Activated CD4-positive, alpha-beta T cell treated with anti-CD3 and anti-CD28 coated beads, Interleukin-2, amount 50 U/mL, for 48 hours (primary cell): Measurements from ENCODE around the gene RGL3.
"Not testable (repeated sequence)": the region's sequence is repeated elsewhere in the genome, so short reads cannot be mapped to it uniquely, and the experiment has no call there.

Source experiments
- DNase-seq, 2 experiments: peaks; one replicate each; pipeline ENCODE4 v3.0.0-alpha.2; 2020

The RGL3 gene

GRCh38 chr19:11448410-11448809 is 29.3 kb upstream of the RGL3 start:
- no peak for DNase-seq

DNA sequence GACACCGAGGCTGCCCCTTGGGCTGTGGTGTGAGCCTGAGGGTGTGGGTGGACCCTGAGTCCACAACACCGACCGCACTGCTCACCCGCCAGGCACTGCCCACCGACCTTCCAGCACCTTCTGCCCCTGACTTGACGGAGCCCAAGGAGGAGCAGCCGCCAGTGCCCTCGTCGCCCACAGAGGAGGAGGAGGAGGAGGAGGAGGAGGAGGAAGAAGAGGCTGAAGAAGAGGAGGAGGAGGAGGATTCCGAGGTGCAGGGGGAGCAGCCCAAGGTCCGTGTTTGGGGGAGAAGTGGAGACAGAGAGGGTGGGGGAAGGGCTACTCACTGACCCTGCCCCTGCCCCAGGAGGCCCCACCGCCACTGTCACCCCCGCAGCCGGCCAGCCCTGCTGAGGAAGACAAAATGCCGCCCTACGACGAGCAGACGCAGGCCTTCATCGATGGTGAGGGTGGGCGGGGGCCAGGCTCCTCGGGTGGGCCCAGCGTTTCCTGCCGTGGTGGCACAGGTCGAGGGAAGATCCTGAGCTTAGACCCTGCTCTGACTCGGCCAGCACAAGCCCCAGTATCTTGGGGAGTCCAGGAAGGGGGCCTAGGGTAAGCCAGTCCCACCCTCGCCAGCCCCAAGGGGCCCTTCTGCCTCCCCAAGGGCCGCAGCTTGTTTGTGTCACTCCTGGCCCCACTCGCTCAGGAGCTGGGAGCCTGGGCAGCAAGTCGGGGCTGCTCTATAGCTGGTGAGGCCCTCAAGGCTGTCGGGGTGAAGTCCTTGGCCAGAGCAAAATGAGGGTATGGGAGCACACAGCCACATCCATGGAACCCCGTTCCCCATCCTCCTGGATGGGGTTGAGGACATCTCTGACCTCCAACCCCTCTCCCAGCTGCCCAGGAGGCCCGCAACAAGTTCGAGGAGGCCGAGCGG is 28.5 kb upstream of the RGL3 start:
- DNase-seq: no peak

DNA sequence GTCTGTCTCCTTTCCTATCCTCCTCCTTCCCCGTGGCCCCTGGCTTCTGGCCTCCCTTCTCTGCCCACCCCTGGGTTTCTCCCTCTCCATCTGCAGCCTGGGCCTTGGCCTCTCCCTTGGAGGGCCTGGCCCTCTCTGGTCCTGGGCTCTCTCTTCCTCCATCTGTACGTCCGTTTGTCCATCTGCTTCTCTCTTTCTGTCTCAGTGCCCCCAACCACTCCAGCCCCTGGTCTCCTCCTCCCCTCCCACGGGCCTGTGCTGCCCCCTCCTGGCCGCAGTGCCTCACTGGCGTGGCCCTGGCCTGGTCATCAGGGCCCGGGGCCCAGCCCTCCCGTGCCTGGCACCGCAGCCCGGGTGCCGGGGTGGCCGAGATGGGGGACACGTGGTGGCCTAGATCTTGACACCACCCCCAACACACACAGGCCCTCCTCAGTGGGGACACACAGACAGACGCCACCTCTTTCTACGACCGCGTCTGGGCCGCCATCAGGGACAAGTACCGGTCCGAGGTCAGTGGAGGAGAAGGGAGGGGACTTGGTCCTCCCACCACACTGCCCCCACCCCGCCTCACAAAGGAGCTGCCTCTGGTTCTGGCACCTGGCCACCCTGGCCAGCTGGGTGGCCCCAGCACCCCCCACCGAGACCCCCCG is 27.7 kb upstream of the RGL3 start:
- DNase-seq: peak; percentile 44 to 56

DNA sequence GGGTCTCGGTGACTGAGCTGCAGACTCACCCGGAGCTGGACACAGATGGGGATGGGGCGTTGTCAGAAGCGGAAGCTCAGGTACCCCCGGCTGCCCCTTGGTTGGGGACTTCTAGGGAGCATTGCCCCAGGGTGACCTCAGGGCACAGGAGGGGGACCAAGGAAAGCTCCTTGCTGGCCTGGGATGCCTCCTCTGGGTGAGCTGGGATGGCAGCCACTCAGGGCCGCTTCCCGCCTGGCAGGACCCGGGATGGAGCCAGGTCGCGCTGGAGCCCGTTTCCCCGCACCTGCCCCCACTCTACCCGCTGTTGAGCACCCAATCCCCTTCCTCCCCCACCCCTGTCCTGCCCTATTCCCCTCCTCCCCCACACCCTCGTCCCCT is 27.1 kb upstream of the RGL3 start:
- no peak for DNase-seq

- no peak for DNase-seq
Measured at GRCh38 chr19:11445141-11445540, 26.0 kb upstream of the RGL3 start.

- DNase-seq: no peak
Measured at GRCh38 chr19:11444059-11444458, 24.9 kb upstream of the RGL3 start.

DNA sequence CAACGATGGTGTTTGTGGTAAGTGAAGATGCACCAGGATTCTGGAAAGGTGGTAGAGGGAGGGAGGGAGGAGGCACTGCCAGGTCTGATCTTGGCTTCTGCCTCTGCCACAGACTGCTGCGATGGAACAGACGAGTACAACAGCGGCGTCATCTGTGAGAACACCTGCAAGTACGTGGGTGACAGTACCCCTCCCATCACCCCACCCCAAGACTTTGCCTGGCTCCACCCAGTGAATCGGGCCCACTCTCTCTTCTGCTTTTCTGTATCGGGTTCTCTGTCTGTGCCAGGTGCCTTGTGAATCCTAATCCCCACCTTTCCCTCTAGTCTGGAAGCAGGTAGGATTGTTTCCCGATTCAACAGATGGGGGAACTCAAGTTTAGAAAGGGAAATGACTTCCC is 18.8 kb upstream of the RGL3 start:
- DNase-seq: no peak

DNA sequence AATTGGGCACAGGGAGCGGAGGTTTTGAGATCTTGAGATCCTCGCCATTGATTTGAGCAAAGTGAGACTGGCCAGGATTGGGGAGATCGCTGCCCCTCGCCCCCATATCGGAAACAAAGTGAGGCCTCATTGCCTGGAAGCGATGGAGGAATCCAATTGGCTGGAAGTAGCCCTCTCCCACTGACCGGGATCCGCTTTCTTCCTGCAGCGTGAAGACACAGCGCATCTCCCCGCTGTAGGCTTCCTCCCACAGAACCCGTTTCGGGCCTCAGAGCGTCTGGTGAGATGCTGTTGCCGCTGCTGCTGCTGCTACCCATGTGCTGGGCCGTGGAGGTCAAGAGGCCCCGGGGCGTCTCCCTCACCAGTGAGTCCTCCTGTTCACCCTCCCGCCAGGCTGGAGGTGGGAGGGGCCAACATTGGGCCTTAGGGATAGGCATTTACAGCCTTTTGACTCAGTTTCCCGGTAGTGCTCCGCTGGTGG is 16.8 kb upstream of the RGL3 start:
- DNase-seq: peak; percentile 30 to 33

- DNase-seq: peak; percentile 99 to 100
Measured at GRCh38 chr19:11435057-11435832, 16.1 kb upstream of the RGL3 start, which contains the start of the genes ODAD3 and PRKCSH. Gene ODAD3, minus strand, starts transcription at chr19:11435121. Its CDS starts 105 bp downstream, at chr19:11435016. Gene PRKCSH, plus strand, starts transcription at chr19:11435635. Its CDS starts 483 bp downstream, at chr19:11436118.

GRCh38 chr19:11434703-11435056 is 15.6 kb upstream of the RGL3 start:
- DNase-seq: no peak

- not testable (repeated sequence) for DNase-seq
Measured at GRCh38 chr19:11433526-11433925, 14.4 kb upstream of the RGL3 start.

DNA sequence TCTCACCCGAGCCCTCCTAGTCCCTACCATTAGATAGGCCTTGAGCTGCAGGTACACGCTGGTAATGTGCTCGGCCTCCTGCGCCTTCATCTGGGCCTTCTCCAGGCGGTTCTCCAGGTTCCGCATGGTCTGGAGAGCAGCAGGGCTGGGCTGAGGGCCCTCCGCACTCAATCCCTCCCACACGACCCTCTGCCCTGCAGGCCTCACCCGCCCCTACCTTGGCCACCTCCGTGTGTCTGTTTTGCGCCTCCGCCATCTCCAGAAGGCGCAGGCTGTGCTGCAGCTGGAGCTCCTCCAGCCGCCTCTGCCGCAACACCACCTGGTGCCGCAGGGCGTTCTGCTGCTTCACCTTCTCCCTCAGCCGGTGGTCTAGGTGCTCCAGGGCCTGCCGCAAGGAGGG is 7.5 kb upstream of the RGL3 start:
- no peak for DNase-seq

GRCh38 chr19:11425719-11426457 is 6.8 kb upstream of the RGL3 start:
- no peak for DNase-seq

DNA sequence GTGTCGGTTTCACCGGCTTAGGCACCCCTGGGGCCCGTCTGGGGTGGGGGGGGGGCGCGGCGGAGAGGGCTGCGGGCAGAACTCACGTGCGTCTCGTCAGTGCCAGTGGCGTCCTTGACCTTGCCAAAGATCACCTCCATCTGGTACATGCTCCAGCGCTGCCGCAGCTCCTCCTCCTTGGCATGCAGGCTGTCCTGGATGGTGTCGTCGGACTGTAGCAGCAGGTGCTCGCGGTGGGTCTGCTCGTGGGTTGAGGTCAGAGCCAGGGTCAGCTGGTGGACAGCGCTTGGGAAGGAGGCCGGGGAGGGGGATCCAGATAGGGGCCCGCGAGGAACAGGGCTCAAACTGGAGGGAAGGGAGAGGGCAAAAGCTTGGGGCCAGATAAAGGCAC is 4.7 kb upstream of the RGL3 start:
- DNase-seq: no peak

DNA sequence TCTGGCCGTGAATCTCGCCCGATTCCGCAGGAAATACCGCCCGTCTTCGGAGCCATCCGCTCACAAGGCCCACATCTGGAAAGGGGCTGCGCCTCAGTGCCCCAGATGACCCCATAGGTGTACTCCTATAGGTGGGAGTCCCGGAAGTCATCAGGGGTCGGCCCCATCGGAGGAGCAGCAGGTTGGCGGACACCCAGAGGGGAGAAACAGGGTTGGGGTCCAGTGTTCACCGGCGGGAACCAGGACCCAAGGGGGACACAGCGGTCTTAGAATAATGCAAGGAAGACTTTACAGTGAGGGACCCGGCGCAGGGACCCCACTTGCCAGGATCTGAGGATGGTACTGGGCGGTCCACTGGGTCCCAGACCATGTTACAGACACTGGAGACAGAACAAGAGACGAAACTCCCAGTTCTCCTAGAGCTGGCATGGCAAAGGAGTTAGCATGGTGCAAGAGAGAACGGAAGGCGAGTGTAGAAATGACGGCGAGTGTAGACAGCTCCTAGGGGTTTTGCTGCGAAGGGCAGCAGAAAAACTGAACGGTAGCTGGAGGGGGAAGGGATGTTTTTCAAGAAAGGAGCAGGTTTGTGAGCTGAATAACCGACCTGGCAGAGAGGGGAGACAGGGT is 4.2 kb upstream of the RGL3 start:
- no peak for DNase-seq

DNA sequence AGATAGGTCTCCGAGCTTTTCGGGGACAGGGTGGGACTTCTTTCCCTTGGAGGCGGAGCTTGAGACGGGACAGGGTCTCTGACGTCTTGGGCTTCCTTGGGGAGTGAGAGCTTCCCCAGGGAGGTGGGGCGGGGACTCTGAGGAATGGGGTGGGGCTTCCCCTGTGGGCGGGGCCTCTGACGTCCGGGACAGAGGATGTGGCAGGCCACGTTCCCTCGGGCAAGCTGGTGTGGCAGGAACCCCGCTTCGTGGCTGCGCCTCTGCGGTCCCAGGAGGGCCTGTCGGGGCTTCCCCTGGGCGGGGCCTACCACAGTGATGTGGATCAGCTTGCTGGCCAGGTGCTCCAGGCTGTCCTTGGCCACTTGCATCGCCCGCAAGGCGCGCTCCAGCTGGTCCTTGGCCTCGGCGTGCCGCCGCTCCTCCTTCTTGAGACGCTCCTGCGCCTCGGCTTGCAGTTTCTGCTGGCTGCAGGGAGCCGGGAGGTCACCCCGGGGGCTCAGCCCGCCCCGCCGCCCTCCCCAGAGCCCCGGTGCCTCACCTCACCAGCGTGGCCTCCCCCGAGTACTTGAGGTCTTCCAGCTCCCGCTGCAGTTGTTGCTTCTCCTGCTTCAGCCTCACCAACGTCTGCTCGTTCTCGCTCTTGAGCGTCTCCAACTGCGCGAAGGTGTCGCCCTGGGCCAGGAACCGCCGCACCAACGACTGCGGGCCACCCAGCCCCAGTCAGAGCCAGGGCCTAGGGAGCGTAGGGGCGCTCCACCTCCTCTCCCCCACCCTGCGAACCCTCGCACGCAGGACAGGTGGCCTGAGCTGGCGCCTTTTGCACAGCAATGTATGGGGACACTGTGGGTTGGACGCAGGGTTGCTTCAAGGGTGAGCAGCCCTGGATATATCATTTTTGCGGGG is 3.3 kb upstream of the RGL3 start:
- DNase-seq: peak; percentile 79 to 84

- DNase-seq: peak; percentile 47 to 56
Measured at GRCh38 chr19:11421371-11422098, 2.4 kb upstream of the RGL3 start.

DNA sequence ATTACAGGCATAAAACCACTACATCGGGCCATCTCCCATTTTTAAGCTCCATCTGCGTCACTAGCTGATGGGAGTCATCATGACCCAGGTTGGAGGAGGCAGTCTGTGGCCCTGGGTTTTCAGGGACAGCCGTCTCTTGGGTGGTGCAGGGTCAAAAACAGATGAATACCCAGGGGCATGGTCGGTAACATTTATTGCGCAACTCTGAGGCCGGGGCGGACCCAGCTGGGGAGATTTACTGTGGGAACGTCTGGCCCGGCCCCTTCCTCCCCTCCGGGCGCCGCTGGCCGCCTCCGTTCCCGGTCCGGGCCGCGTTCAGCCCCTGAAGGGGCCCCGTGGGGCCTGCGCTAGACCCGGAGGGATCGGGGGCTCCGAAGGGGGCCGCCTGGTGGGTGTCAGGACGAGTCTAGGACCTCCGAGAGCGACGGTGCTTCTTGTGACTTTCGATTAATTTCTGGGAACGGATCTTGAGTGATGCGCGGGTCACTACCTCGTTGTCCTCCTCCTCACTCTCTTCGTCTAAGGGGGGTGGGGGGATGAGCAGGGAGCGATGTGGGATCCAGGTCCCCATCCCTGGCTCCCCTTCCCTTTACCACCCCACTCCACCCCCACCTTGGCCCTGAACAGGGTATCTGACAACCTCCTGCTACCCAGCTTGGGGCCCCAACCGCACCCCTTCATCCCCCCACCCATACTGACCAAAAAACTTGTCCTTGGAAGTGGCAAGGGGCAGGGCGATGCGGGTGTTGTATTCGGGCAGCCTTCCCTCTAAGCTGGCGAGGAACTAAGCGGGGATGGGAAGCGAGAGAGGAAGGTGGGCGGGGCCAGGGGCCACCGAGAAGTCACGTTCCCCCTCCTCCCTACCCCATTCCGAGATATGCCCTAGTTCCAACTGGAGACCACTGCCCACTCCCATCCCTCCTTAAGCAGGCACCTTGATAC is 1.6 kb upstream of the RGL3 start:
- DNase-seq: peak; percentile 15 to 18

GRCh38 chr19:11418094-11418548 is 993 bp downstream of the RGL3 start:
- DNase-seq: no peak
